CD4-positive, CD25-positive, alpha-beta regulatory T cell (primary cell): Measurements from ENCODE around the gene SYT9. TPM values are rescaled to one million over a fixed set of nuclear protein-coding genes. Genes with fewer than 3 reads are reported as not detected.

Source experiments
- ATAC-seq, 2 donors: fragments of 150-1000 bp; cut with Tn5 transposase; one replicate each; pipeline ENCODE4 v1.10.0; 2021; ENCODE audit warnings: low read depth in 2 of 2, moderate number of reproducible peaks in 2 of 2, moderate library complexity in 1 of 2
- DNase-seq, 3 donors: peaks; one replicate each; pipeline versions ENCODE4 v3.0.0 to v3.0.0-alpha.2; 2012 to 2022; ENCODE audit warnings: mixed read lengths in 1 of 3
- H3K27ac ChIP-seq: one replicate; pipeline ENCODE4 v1.7.0; 2013; ENCODE audit warnings: mild to moderate bottlenecking, low read length; ENCODE audit not compliant: insufficient read depth, poor library complexity, severe bottlenecking
- H3K27me3 ChIP-seq: one replicate; pipeline ENCODE4 v1.7.0; 2013; ENCODE audit warnings: low read length; ENCODE audit not compliant: control insufficient read depth, insufficient read depth
- H3K36me3 ChIP-seq: one replicate; pipeline ENCODE4 v1.7.0; 2013; ENCODE audit warnings: mild to moderate bottlenecking, low read length, moderate library complexity; ENCODE audit not compliant: control insufficient read depth, insufficient read depth
- H3K4me1 ChIP-seq: 2 replicates; pipeline ENCODE4 v1.7.0; 2013; ENCODE audit warnings: mild to moderate bottlenecking, low read length; ENCODE audit not compliant: insufficient read depth, control insufficient read depth, poor library complexity, severe bottlenecking
- H3K4me3 ChIP-seq: one replicate; pipeline ENCODE4 v1.7.0; 2013; ENCODE audit warnings: low read depth, mild to moderate bottlenecking, low read length, moderate library complexity
- H3K9me3 ChIP-seq, 2 experiments: 1 replicate in 1 of 2; 2 replicates in 1 of 2; pipeline ENCODE4 v1.7.0; 2013; ENCODE audit warnings: low read length in 2 of 2, mild to moderate bottlenecking in 1 of 2, moderate library complexity in 1 of 2; ENCODE audit not compliant: control insufficient read depth in 2 of 2
- H3K27ac Mint-ChIP-seq, 3 donors: one replicate each; pipeline ENCODE4 v1.8.0; 2020 to 2022; ENCODE audit warnings: mild to moderate bottlenecking in 3 of 3, mixed read lengths in 3 of 3, moderate library complexity in 2 of 3
- H3K27me3 Mint-ChIP-seq: one replicate; pipeline ENCODE4 v1.8.0; 2022; ENCODE audit warnings: mild to moderate bottlenecking, mixed read lengths
- H3K36me3 Mint-ChIP-seq: one replicate; pipeline ENCODE4 v1.8.0; 2020; ENCODE audit warnings: mixed read lengths
- H3K4me1 Mint-ChIP-seq, 4 donors: one replicate each; pipeline ENCODE4 v1.8.0; 2020 to 2022; ENCODE audit warnings: mixed read lengths in 4 of 4, mild to moderate bottlenecking in 1 of 4
- H3K4me3 Mint-ChIP-seq, 4 donors: one replicate each; pipeline ENCODE4 v1.8.0; 2020 to 2022; ENCODE audit warnings: mild to moderate bottlenecking in 4 of 4, mixed read lengths in 4 of 4, moderate library complexity in 3 of 4
- H3K9me3 Mint-ChIP-seq, 7 donors: one replicate each; pipeline ENCODE4 v1.8.0; 2020 to 2022; ENCODE audit warnings: mixed read lengths in 7 of 7, mild to moderate bottlenecking in 3 of 7, moderate library complexity in 2 of 7
- polyA plus RNA-seq, 4 donors: library from polyadenylated mRNA; unstranded; fragments of 300-500 nt; fragmentation: Illumina TruSeq; gene quantifications; one replicate each; pipeline ENCODE4 v1.2.3, GENCODE V29; 2021
- total RNA-seq: library from RNA; stranded (reverse); gene quantifications from one replicate; pipeline ENCODE4 v1.2.3, GENCODE V29; 2022

Gene SYT9
- total and polyA plus RNA-seq, 5 donors from 2014 or later = 0.10 TPM; not detected in 4

GRCh38 chr11:7448201-7448600 lies 196.5 kb downstream of the SYT9 start:
- H3K36me3 ChIP-seq = no peaks in the 10 kb centered on the region
- no peak overlapping the region for H3K27ac ChIP-seq
- H3K4me1 ChIP-seq = no peaks in the 10 kb centered on the region
- no peaks in the 10 kb centered on the region for H3K9me3 ChIP-seq
- Mint-ChIP-seq H3K36me3 (no peaks in the 10 kb centered on the region), H3K27ac (no peak overlapping the region), H3K4me1 (no peaks in the 10 kb centered on the region), H3K27me3 (no peaks in the 10 kb centered on the region), H3K4me3 (no peak overlapping the region), H3K9me3 (no peaks in the 10 kb centered on the region)
- DNase-seq (no peak), ATAC-seq (no peak)
- H3K4me3 ChIP-seq = no peak overlapping the region
- no peaks in the 10 kb centered on the region for H3K27me3 ChIP-seq

DNA sequence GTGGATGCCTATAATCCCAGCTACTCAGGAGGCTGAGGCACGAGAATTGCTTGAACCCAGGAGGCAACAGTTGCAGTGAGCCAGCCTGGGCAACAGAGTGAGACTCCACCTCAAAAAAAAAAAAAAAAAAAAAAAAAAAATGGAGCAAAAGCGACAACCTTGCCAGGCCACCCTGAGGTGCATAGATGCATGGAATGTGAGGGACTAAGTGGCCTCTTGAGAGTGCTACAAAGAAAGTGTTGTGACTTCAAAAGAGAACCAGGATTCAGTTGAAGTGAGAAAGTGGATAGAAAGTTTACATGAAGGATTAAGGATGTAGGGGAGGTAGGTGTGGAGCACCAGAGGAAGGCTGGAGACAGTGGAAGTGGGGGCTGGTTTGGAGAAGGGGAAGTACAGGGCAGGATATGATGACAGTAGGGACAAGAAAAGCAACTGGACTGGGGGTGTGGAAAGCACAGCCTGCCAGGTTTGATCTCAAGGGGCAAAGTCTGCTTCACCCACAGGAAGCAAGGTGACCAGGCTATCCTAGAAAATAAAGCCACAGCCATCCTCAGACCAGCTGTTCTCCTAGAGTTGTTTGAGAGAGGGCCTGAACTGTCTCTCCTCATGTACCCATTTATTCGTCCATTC lies 197.6 kb downstream of the SYT9 start:
- no peak overlapping the region for H3K27ac Mint-ChIP-seq
- ATAC-seq = no peak

DNA sequence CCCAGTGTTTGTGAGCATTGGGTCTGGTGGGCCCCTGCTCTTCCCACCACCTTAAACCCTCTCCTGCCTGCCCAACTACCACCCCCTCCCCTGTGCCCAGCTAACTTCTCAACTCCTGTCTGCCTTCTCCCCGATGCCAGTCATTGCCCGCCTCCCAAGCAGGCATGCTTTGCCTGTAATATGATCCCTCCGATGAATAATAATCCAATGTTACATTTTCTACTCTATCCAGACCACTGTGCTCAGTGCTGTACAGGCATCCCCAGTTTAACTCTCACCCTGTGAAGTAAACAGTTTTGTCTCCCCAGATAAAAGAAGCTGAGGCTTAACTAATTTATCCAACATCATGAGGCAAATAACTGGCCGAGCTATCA lies 198.1 kb downstream of the SYT9 start:
- DNase-seq = no peak
- H3K36me3 ChIP-seq = no peaks in the 10 kb centered on the region
- no peaks in the 10 kb centered on the region for H3K36me3 Mint-ChIP-seq
- H3K4me1 Mint-ChIP-seq = no peaks in the 10 kb centered on the region
- H3K27me3 Mint-ChIP-seq = no peaks in the 10 kb centered on the region
- no peaks in the 10 kb centered on the region for H3K27me3 ChIP-seq
- no peak overlapping the region for H3K4me3 ChIP-seq
- no peaks in the 10 kb centered on the region for H3K9me3 ChIP-seq
- H3K27ac ChIP-seq = no peak overlapping the region
- no peaks in the 10 kb centered on the region for H3K9me3 Mint-ChIP-seq
- no peak overlapping the region for H3K4me3 Mint-ChIP-seq
- peak overlapping the region in 1 of 3 donors; percentile 4 for H3K27ac Mint-ChIP-seq
- ATAC-seq = no peak
- no peaks in the 10 kb centered on the region for H3K4me1 ChIP-seq

More for the DNA sequence above, 197.6 kb downstream of the SYT9 start:
- no peak overlapping the region for H3K27ac ChIP-seq
- no peaks in the 10 kb centered on the region for H3K4me1 Mint-ChIP-seq
- H3K4me1 ChIP-seq = no peaks in the 10 kb centered on the region
- H3K9me3 ChIP-seq = no peaks in the 10 kb centered on the region
- no peaks in the 10 kb centered on the region for H3K27me3 ChIP-seq
- H3K4me3 Mint-ChIP-seq = no peak overlapping the region
- no peaks in the 10 kb centered on the region for H3K36me3 ChIP-seq
- H3K4me3 ChIP-seq = no peak overlapping the region
- no peak for DNase-seq
- no peaks in the 10 kb centered on the region for H3K9me3 Mint-ChIP-seq
- H3K27me3 Mint-ChIP-seq = no peaks in the 10 kb centered on the region
- no peaks in the 10 kb centered on the region for H3K36me3 Mint-ChIP-seq

DNA sequence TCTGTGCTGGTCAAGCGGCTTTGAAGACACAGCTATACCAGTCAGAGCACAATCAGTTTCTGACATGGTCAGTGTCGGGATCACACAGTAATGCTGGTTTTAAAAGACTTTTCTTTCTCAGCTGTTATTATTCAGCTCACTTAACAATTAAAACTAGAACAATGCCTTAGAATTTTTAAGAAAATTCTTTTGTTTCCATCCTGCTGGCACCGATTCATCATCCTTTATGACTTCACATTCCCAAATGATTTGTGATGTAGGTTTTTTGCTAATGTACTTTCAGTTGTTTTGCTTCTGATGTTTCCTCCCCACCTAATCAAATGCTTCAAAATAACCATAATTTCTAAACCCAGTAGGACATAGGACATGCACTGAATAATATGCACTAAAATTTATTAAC lies 199.1 kb downstream of the SYT9 start:
- H3K4me3 Mint-ChIP-seq = no peak overlapping the region
- H3K36me3 ChIP-seq = no peaks in the 10 kb centered on the region
- H3K36me3 Mint-ChIP-seq = no peaks in the 10 kb centered on the region
- ATAC-seq (no peak), DNase-seq (no peak)
- peak overlapping the region in 1 of 3 donors; percentile 4 for H3K27ac Mint-ChIP-seq
- no peaks in the 10 kb centered on the region for H3K4me1 ChIP-seq
- H3K4me1 Mint-ChIP-seq = no peaks in the 10 kb centered on the region
- H3K27me3 Mint-ChIP-seq = no peaks in the 10 kb centered on the region
- H3K9me3 Mint-ChIP-seq = no peaks in the 10 kb centered on the region
- no peaks in the 10 kb centered on the region for H3K27me3 ChIP-seq
- no peak overlapping the region for H3K27ac ChIP-seq
- H3K9me3 ChIP-seq = no peaks in the 10 kb centered on the region
- no peak overlapping the region for H3K4me3 ChIP-seq

DNA sequence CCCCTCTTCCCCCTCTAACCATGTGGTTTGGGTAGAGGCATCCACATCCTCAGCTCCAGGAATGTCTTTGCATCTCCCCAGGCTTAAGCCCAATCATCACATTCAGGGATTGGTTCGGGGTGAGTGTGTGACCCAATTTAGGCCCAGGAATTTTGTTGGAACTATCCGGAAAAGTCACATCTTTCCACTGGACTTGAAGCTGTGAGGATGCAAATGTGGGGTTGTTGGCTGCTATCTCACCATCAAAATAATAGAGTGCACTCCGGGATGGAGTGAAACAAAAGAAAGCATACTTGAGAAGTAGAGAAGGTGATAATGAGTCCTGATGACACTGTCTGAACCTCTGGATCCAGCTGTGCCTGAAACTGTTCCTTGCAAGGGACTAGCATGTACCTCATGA lies 199.8 kb downstream of the SYT9 start:
- H3K27ac ChIP-seq = no peak overlapping the region
- Mint-ChIP-seq H3K36me3 (no peaks in the 10 kb centered on the region), H3K27ac (no peak overlapping the region), H3K4me1 (no peaks in the 10 kb centered on the region), H3K4me3 (no peak overlapping the region), H3K27me3 (no peaks in the 10 kb centered on the region), H3K9me3 (no peaks in the 10 kb centered on the region)
- no peaks in the 10 kb centered on the region for H3K4me1 ChIP-seq
- no peaks in the 10 kb centered on the region for H3K9me3 ChIP-seq
- ATAC-seq = no peak
- DNase-seq = no peak
- H3K4me3 ChIP-seq = no peak overlapping the region
- H3K36me3 ChIP-seq = no peaks in the 10 kb centered on the region
- H3K27me3 ChIP-seq = no peaks in the 10 kb centered on the region

DNA sequence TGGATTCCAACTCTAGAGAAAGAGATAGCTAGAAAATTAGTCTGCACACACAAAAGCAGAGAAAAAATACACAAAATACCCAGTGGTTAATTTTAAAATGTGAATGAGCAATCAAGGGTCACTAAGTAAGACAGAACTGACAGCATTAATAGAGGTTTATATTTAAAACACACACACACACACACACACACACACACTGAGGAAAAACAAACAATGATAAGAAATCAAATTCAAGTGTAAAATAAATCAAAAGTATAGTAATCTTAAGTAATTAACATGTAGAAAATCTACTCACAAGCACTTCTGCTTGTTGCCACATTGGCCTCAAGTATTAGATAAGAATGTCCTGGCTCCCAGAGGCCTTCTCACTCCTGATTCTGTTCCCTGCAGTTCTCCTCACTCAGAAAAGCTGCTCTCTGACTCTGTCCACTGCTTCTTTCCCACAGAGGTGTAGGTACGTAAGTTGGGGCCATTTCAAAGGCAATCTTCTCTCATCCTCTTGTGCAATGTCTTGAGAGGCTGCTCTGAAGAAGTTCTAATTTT lies 200.3 kb downstream of the SYT9 start:
- H3K36me3 ChIP-seq = no peaks in the 10 kb centered on the region
- no peak overlapping the region for H3K4me3 ChIP-seq
- H3K4me1 Mint-ChIP-seq = no peaks in the 10 kb centered on the region
- H3K4me3 Mint-ChIP-seq = no peak overlapping the region
- peak overlapping the region in 1 of 3 donors; percentile 7 for H3K27ac Mint-ChIP-seq
- DNase-seq (no peak), ATAC-seq (no peak)
- H3K27ac ChIP-seq = no peak overlapping the region
- H3K4me1 ChIP-seq = no peaks in the 10 kb centered on the region
- H3K9me3 Mint-ChIP-seq = peaks cover 0 to under 1% (median 0%) of the 10 kb centered on the region in 7 donors
- H3K36me3 Mint-ChIP-seq = no peaks in the 10 kb centered on the region
- no peaks in the 10 kb centered on the region for H3K27me3 ChIP-seq
- no peaks in the 10 kb centered on the region for H3K27me3 Mint-ChIP-seq
- H3K9me3 ChIP-seq = no peaks in the 10 kb centered on the region

DNA sequence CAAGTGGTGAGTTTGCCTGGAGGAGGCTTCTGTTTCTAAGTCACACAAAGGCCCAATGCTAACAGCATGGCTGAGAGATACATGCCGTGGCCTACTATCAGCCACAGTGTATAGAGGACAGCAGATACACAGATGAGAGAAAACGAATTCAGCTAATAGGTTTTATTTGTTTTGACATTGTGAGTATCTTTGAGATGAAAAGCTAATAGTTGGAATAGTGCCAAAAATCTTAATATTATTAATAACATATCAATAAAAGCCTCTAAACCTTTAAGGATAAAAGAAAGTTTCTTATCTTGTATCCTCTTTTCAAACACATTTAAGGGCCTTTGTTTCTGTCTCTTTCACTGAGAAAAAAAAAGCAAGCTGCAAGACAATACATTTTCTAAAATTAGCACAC lies 203.2 kb downstream of the SYT9 start:
- Mint-ChIP-seq H3K9me3 (peaks cover 0 to 2% (median 0%) of the 10 kb centered on the region in 7 donors), H3K36me3 (no peaks in the 10 kb centered on the region), H3K27me3 (no peaks in the 10 kb centered on the region), H3K4me3 (no peak overlapping the region), H3K27ac (no peak overlapping the region), H3K4me1 (no peaks in the 10 kb centered on the region)
- no peaks in the 10 kb centered on the region for H3K9me3 ChIP-seq
- H3K4me3 ChIP-seq = no peak overlapping the region
- no peaks in the 10 kb centered on the region for H3K36me3 ChIP-seq
- no peaks in the 10 kb centered on the region for H3K4me1 ChIP-seq
- no peak for DNase-seq
- no peak for ATAC-seq
- H3K27me3 ChIP-seq = peaks cover 5% of the 10 kb centered on the region
- H3K27ac ChIP-seq = no peak overlapping the region

DNA sequence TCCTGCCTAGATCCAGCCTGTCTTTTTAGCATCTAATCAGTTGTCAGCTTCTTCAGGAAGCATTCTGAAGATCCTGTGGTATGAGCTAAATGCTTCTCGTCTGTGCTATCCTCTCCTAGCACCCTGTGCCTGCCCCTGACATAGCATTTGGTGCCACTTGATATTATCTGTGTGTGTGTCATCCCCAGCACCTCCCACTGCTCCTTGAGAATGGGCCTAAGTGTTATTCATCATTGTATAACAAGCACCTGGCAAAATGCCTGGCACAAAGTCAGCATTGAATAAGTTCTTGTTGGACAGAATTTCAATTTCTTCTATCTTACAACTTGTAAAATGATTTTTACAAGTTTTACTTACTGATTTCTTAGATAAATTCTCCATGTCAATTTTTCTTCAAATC lies 205.5 kb downstream of the SYT9 start:
- H3K4me1 ChIP-seq = no peaks in the 10 kb centered on the region
- Mint-ChIP-seq H3K27me3 (no peaks in the 10 kb centered on the region), H3K27ac (peak overlapping the region in 1 of 3 donors; percentile 54), H3K36me3 (no peaks in the 10 kb centered on the region), H3K9me3 (peaks cover 0 to 2% (median 0%) of the 10 kb centered on the region in 7 donors), H3K4me1 (peaks cover 0 to 2% (median 0%) of the 10 kb centered on the region in 4 donors), H3K4me3 (no peak overlapping the region)
- H3K27me3 ChIP-seq = peaks cover 5% of the 10 kb centered on the region
- H3K9me3 ChIP-seq = no peaks in the 10 kb centered on the region
- H3K36me3 ChIP-seq = no peaks in the 10 kb centered on the region
- H3K4me3 ChIP-seq = no peak overlapping the region
- no peak overlapping the region for H3K27ac ChIP-seq
- ATAC-seq (no peak), DNase-seq (no peak)
